Ramos (cell line): ENCODE measurements around the gene FLNB.

Source experiments
- in situ Hi-C: fragments of 300-500 bp; cut with MboI; formaldehyde crosslinking; loops from one replicate; pipeline ENCODE4 v1.14.3; 2022; ENCODE audit warnings: low sequenced_read_pairs; ENCODE audit not compliant: unreplicated experiment

FLNB gene

GRCh38 chr3:58173669-58174398 lies 165.6 kb downstream of the FLNB start:
- in situ Hi-C loops, result loop anchor here (10.0 kb wide), 1 partner anchor 169 kb away; the partner anchor contains the start of gene FLNB

- in situ Hi-C loops, result loop anchor here (10.0 kb wide), 1 partner anchor 170 kb away; the partner anchor contains the start of gene FLNB
These were observed 166.9 kb downstream of the FLNB start for GRCh38 chr3:58175187-58175436.

DNA sequence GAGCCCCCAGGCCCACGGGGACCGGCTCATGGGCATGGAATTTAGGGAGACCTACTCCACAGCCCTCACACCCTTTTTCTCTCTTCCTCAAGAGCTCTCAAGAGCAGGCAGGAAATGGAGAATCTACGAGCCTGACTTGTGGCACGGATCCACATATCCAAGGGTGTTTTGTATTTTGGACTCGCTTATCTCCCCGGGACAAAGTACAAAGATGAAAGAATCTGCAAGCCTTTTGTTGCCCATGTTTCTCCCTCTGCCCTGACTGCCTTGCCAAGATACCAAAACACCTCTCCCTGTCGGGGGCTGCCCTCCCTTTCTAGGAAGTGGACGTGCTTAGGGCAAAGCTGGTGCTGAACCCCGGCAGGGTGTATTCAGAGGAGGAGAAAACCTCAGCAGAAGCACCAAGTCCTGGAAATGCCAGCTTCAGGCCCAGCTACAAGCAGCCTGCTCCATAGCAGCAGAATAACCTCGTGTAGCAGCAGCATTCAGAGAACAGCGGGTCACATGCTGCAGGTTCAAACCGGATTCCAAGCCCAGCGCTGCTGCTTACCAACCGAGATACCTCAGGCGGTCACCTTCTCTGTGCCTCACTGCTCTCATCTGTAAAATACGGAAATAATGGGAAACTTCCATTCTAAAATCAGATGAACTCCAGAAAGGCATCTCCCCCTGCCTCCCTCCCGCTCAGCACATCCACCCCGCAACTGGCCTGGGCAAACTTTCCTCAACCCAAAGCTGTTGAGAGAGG lies 167.4 kb downstream of the FLNB start:
- in situ Hi-C loops, result loop anchor here (10.0 kb wide), 1 partner anchor 171 kb away; the partner anchor contains the start of gene FLNB

GRCh38 chr3:58176185-58176530 lies 167.9 kb downstream of the FLNB start:
- in situ Hi-C loops, result loop anchor here (10.0 kb wide), 1 partner anchor 171 kb away; the partner anchor contains the start of gene FLNB

DNA sequence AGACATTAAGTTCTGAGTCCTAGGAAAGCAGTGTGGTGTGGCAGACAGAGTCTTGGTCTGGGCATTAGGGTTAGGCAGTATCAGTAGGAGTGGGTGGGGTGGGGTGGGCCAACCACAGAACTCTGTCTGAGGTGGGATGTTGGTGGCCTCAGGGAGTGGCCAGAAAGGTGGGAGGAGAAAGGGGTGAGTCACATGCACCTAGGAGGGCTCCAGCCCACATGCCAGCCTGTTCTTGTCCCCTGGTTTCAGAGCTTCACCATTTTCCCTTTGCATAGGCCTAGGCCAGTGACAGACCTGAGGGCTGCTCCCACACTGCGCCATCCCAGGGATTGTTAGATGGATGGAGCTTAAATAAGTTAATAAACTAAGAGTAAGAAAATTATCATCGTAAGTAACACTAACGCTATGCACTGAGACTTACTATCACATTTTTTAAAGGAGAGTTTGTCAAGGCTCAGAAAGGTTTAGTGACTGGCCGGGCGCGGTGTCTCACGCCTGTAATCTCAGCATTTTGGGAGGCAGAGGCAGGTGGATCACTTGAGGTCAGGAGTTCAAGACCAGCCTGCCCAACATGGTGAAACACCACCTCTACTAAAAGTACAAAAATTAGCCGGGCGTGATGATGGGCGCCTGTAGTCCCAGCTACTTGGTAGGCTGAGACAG lies 168.7 kb downstream of the FLNB start:
- in situ Hi-C loops, result loop anchor here (10.0 kb wide), 1 partner anchor 172 kb away; the partner anchor contains the start of gene FLNB

GRCh38 chr3:58177747-58178527 lies 169.7 kb downstream of the FLNB start:
- in situ Hi-C loops, result loop anchor here (10.0 kb wide), 1 partner anchor 173 kb away; the partner anchor contains the start of gene FLNB

GRCh38 chr3:58178528-58179234 lies 170.5 kb downstream of the FLNB start:
- in situ Hi-C loops, result loop anchor here (10.0 kb wide), 1 partner anchor 174 kb away; the partner anchor contains the start of gene FLNB

GRCh38 chr3:58179235-58180098 lies 171.2 kb downstream of the FLNB start:
- in situ Hi-C loops, result loop anchor here (5.0 to 10.0 kb wide), 3 partner anchors 123 to 353 kb away; partner anchors contain the start of gene FLNB

DNA sequence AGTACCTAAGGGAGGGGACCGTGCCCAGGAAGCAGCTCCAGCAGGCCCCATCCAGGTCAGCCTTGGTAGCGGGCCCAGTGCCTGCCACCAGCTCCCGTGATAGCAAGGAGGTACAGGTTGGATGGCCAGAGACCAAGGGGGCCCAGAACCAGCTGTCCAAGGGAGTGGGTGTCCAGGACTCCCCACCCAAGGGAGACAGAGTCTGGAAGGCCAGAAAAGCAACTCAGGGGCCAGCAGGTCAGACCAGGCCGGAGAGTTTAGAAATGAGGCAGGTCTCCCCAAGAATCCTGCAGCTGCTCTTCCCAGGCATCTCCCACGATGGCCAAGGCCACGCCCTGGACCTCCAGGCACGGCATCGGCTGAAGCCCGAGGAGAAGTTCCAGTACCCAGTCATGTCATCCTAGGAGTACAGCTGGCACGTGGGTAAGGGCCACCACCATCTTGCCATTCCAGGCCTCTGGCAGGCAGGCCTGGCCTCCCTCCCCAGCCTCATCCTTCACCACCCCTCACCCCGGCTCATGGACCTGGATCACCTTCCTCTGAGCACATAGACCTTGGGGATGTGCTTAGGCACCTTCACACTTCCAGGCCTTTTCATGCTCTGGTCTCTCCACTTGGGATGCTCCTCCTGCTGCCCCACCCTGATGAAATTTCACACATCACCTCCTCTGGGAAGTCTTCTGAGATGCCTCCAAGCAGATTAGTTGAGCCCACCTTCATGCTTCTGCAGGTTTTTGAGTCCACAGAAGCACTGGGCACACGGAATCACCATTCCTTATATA lies 172.1 kb downstream of the FLNB start:
- in situ Hi-C loops, result loop anchor here (5.0 kb wide), 2 partner anchors 122 to 352 kb away; no protein-coding TSS in a partner anchor

GRCh38 chr3:58180940-58181587 lies 172.8 kb downstream of the FLNB start:
- in situ Hi-C loops, result loop anchor here (5.0 kb wide), 2 partner anchors 121 to 351 kb away; no protein-coding TSS in a partner anchor

DNA sequence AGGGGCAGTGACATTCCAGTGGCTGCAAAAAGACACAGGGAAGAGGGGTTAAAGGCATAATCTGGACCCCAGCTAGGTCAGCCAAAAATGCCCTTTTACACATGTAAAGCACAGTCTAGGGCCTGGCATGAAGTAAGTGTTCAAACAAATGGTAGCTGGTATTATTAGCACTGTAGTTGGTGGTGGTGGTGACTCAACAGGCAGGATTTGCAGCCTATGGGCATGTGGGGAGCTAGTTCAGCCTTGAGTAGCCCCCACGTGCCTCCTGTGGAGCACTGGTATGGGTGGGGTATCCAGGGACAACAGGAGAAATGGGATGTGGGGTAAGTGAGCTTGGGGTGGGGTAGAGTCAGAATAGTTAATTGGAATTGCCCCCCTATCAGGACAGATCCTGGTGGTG lies 175.0 kb downstream of the FLNB start:
- in situ Hi-C loops, result loop anchor here (5.0 kb wide), 2 partner anchors 119 to 349 kb away; no protein-coding TSS in a partner anchor

GRCh38 chr3:58183891-58184290 lies 175.7 kb downstream of the FLNB start:
- in situ Hi-C loops, result loop anchor here (5.0 kb wide), 2 partner anchors 118 to 348 kb away; no protein-coding TSS in a partner anchor

DNA sequence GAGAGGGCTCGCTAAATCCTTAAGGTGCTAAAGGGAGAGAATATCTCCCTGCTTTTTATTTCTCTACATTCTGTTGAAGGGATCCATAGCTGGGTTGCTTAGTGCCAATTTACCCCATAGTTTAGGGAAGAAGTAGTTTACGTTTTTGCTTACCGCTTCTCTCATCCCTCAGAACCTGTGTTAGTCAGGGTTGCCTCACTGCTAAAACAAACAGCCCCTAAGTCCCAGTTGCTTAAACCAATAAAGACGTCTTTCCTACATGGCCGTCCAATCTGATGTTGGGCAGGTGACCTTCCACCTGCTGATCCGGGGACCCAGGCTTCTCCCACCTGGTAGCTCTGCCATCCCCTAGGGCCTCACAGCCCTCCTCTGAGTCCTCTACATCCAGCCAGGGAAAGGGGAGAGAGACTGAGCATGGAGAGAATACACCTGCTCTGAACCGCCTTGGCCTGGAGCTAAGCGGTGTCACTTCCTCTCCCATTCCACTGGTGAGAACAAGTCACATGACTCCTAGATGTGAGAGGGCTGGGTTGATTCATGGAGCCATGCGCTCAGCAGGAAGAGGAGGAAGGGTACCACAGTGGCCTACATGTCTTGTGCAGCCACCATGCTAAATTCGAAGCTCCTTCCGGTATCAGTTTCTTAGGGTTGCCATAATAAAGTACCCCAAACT lies 176.2 kb downstream of the FLNB start:
- in situ Hi-C loops, result loop anchor here (5.0 kb wide), 2 partner anchors 118 to 348 kb away; no protein-coding TSS in a partner anchor

- in situ Hi-C loops, result loop anchor here (5.0 kb wide), 2 partner anchors 117 to 347 kb away; no protein-coding TSS in a partner anchor
These were observed 176.7 kb downstream of the FLNB start for GRCh38 chr3:58184982-58185360.

DNA sequence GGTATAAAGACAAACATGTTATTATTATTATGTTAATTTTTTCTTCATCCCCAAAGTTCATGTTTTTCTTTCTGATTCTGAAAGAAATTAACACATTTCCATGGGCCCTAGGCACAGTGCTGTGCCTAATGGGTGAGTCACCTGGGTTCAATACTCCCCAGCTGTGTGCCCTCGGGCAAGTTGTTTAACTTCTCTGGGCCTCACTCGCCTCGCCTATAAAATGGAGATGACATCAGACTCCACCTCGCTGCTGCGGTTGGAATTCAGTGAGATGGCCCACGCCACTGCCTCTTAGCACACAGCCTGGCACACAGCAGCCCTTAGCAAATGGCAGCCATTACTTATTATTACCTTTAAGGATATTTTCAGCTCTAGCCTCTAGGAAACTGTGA lies 179.9 kb downstream of the FLNB start:
- in situ Hi-C loops, result no loop called here

GRCh38 chr3:58188921-58189451 lies 180.8 kb downstream of the FLNB start:
- in situ Hi-C loops, result no loop called here
